Gastrocnemius medialis (tissue), 4 donors: Measurements from ENCODE around the gene CDK16. TPM values are rescaled to one million over a fixed set of nuclear protein-coding genes. Genes with fewer than 3 reads are reported as not detected.

ENCODE experiments used
- ATAC-seq, 2 donors: fragments of 150-250 bp; one replicate each; pipeline ENCODE4 v1.9.1; 2016
- DNase-seq, 2 donors: peaks; one replicate each; pipeline ENCODE4 v3.0.0-alpha.2; 2019
- H3K27ac ChIP-seq, 4 donors: fragments of 200-600 bp; sonication (generic); 1 replicate in 1 of 4; 2 replicates in 3 of 4; pipeline ENCODE4 v1.5.1; 2016 to 2018; ENCODE audit warnings: mild to moderate bottlenecking in 2 of 4, moderate library complexity in 1 of 4
- H3K27me3 ChIP-seq, 3 donors: fragments of 200-600 bp; sonication (generic) in 2 of 3; 1 replicate in 1 of 3; 2 replicates in 2 of 3; pipeline versions ENCODE4 v1.5.1 to v1.6.0; 2016 to 2019; ENCODE audit warnings: mild to moderate bottlenecking in 1 of 3, moderate library complexity in 1 of 3
- H3K36me3 ChIP-seq, 2 donors: fragments of 200-600 bp; sonication (generic) in 1 of 2; one replicate each; pipeline ENCODE4 v1.5.1; 2017 to 2018
- H3K4me1 ChIP-seq, 2 donors: fragments of 200-600 bp; sonication (generic) in 1 of 2; one replicate each; pipeline ENCODE4 v1.5.1; 2016 to 2017; ENCODE audit warnings: mild to moderate bottlenecking in 2 of 2
- H3K4me3 ChIP-seq, 4 donors: fragments of 200-600 bp; sonication (generic) in 3 of 4; 1 replicate in 1 of 4; 2 replicates in 3 of 4; pipeline ENCODE4 v1.5.1; 2016 to 2019; ENCODE audit warnings: mild to moderate bottlenecking in 2 of 4
- H3K9me3 ChIP-seq, 3 donors: fragments of 200-600 bp; sonication (generic) in 2 of 3; 1 replicate in 1 of 3; 2 replicates in 2 of 3; pipeline ENCODE4 v1.5.1; 2016 to 2019
- POLR2A ChIP-seq, 2 donors: fragments of 450-650 bp; IDR thresholded peaks; one replicate each; pipeline ENCODE4 v1.6.1; 2017; ENCODE audit warnings: antibody characterized with exemption in 2 of 2, mild to moderate bottlenecking in 2 of 2, moderate library complexity in 2 of 2
- in situ Hi-C, 4 donors: fragments of 200-750 bp; cut with MboI; loops; one replicate each; pipeline versions ENCODE4 v1.15.0 to v1.8.0; 2017; ENCODE audit warnings: low sequenced_read_pairs in 4 of 4
- intact Hi-C: fragments of 100-400 bp; cut with DNase I; formaldehyde crosslinking; loops from one replicate; pipeline ENCODE4 v1.15.1; 2023; ENCODE audit warnings: low total_unique reads
- total RNA-seq, 4 donors: library from RNA; depleted of rRNA; stranded (reverse); fragments of >200 nt; gene quantifications; one replicate each; pipeline versions ENCODE4 v1.1.0 to v1.2.3, GENCODE V29; 2016
- TF ChIP-seq, protein P1 (sequence below), 5 experiments: fragments of 450-650 bp in 3 of 5; fragments of 200-600 bp in 2 of 5; sonication (generic) in 2 of 5; IDR thresholded peaks in 4 of 5; conservative IDR thresholded peaks in 1 of 5; 1 replicate in 4 of 5; 2 replicates in 1 of 5; pipeline ENCODE4 v1.5.1; 2016 to 2019; ENCODE audit warnings: antibody characterized with exemption in 5 of 5, mild to moderate bottlenecking in 3 of 5, moderate library complexity in 3 of 5

Gene CDK16
- total RNA-seq, 4 donors from 2014 or later, result 124 to 208 (median 178) TPM

DNA sequence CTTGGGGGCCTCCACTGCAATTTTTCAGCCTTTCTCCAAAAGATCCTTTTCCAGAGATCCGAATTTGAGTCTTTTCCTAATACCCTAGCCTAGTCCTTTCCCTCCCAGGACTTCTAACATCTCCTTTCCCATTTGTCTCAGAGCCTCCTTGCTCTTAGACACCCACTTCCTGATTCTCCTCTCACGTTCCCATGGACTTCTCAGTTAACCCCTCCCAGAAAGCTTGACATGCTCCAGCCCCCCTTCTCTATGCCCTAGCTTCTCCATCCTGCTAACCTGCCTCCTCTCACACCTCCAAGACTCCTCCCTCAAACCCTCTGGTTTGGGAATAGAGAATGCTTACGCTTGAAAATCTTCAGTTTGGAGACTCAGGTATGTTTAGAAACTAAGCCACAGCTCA lies 22.4 kb upstream of the CDK16 start:
- Histone ChIP-seq H3K36me3 (peaks cover 4 to 31% of the 10 kb centered on the region in 2 donors), H3K27ac (peak overlapping the region; percentile 68 to 100 (median 98)), H3K27me3 (no peaks in the 10 kb centered on the region), H3K9me3 (no peaks in the 10 kb centered on the region), H3K4me1 (peaks cover 38 to 51% of the 10 kb centered on the region in 2 donors), H3K4me3 (peak overlapping the region in 2 of 4 donors; percentile 69 to 97)
- intact Hi-C loops, result no loop called here
- DNase-seq (no peak), ATAC-seq (no peak)
- in situ Hi-C loops, result loop anchor here (5.0 to 25.0 kb wide), 4 partner anchors 166 to 329 kb away; partner anchors contain the start of gene ZNF157 (in 2 of the 4)
- TF ChIP-seq, protein P1, sequence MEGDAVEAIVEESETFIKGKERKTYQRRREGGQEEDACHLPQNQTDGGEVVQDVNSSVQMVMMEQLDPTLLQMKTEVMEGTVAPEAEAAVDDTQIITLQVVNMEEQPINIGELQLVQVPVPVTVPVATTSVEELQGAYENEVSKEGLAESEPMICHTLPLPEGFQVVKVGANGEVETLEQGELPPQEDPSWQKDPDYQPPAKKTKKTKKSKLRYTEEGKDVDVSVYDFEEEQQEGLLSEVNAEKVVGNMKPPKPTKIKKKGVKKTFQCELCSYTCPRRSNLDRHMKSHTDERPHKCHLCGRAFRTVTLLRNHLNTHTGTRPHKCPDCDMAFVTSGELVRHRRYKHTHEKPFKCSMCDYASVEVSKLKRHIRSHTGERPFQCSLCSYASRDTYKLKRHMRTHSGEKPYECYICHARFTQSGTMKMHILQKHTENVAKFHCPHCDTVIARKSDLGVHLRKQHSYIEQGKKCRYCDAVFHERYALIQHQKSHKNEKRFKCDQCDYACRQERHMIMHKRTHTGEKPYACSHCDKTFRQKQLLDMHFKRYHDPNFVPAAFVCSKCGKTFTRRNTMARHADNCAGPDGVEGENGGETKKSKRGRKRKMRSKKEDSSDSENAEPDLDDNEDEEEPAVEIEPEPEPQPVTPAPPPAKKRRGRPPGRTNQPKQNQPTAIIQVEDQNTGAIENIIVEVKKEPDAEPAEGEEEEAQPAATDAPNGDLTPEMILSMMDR (IDR thresholded peaks at IDR 0.05 in 4 of 5, conservative IDR thresholded peaks at IDR 0.05 in 1 of 5), result no peak
- no peak for TF ChIP-seq POLR2A (IDR thresholded peaks at IDR 0.05)

DNA sequence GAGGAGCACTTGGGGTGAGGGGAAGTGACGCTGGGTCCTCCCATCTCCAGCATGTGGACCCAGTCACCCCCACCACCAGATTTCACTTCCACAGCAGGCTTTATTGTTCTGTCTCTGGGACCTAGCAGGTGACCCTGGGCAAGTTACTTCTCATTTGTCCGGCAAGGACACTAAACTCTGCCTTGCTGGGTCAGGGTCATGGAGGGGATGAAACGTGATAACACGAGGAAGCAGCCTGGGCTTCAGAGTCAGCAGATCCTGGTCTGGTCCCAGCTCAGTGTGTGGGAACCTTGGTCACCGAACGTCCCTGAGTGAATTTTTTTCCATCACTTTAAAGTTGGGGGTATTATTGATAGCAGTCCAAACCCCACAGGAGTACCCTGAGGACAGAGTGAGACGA lies 21.0 kb upstream of the CDK16 start:
- intact Hi-C loops, result no loop called here
- DNase-seq, result no peak

DNA sequence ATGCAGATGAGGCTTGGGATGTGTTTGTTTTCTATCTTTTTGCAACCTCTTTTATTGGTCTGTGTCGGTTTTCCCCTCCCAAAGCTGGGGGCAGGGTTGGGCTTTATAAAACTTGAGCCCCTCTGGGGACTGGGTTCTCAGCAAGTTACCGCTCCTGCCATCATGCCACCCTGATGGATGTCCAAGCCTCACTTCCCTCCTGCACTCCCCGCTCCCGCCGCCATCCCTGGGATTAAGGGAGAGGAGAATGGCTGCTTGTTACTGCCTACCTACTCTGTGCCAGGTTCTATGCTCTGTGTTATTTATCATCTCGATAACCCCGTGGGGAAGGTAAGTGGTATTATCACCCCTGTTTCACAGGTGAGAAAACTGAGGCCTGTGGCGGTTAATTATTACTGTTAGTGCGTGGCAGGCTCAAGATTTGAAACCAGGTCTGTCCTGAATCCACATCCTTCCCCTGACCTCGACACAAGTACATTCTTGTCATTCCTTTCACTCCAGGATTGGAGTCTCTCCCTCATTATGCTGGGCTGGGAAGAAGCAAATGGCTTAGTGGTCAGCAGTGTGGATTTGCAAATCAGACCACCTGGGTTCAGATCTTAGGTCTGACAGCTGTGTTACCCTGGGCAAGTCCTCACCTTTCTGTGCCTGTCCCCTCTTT lies 20.3 kb upstream of the CDK16 start:
- H3K36me3 ChIP-seq, result peaks cover 6 to 52% of the 10 kb centered on the region in 2 donors
- no peak for ATAC-seq
- TF ChIP-seq POLR2A (IDR thresholded peaks at IDR 0.05), result no peak
- TF ChIP-seq, protein P1 (IDR thresholded peaks at IDR 0.05 in 4 of 5, conservative IDR thresholded peaks at IDR 0.05 in 1 of 5), result no peak
- in situ Hi-C loops, result loop anchor here (5.0 to 25.0 kb wide), 4 partner anchors 164 to 327 kb away; partner anchors contain the start of gene ZNF157 (in 2 of the 4)
- peaks cover 38 to 51% of the 10 kb centered on the region in 2 donors for H3K4me1 ChIP-seq
- H3K9me3 ChIP-seq, result no peaks in the 10 kb centered on the region
- intact Hi-C loops, result no loop called here
- no peaks in the 10 kb centered on the region for H3K27me3 ChIP-seq
- H3K27ac ChIP-seq, result peak overlapping the region; percentile 68 to 100 (median 98)
- H3K4me3 ChIP-seq, result peak overlapping the region in 1 of 4 donors; percentile 13
- no peak for DNase-seq

More for the DNA sequence above, 21.0 kb upstream of the CDK16 start:
- Histone ChIP-seq H3K4me3 (peak overlapping the region in 2 of 4 donors; percentile 8 to 13), H3K4me1 (peaks cover 38 to 51% of the 10 kb centered on the region in 2 donors), H3K9me3 (no peaks in the 10 kb centered on the region), H3K27ac (peak overlapping the region; percentile 68 to 100 (median 98)), H3K36me3 (peaks cover 4 to 45% of the 10 kb centered on the region in 2 donors), H3K27me3 (no peaks in the 10 kb centered on the region)
- ATAC-seq, result peak in 1 of 2 donors; percentile 42
- in situ Hi-C loops, result loop anchor here (5.0 to 25.0 kb wide), 4 partner anchors 165 to 327 kb away; partner anchors contain the start of gene ZNF157 (in 2 of the 4)
- TF ChIP-seq POLR2A (IDR thresholded peaks at IDR 0.05), result no peak
- TF ChIP-seq, protein P1 (IDR thresholded peaks at IDR 0.05 in 4 of 5, conservative IDR thresholded peaks at IDR 0.05 in 1 of 5), result no peak

DNA sequence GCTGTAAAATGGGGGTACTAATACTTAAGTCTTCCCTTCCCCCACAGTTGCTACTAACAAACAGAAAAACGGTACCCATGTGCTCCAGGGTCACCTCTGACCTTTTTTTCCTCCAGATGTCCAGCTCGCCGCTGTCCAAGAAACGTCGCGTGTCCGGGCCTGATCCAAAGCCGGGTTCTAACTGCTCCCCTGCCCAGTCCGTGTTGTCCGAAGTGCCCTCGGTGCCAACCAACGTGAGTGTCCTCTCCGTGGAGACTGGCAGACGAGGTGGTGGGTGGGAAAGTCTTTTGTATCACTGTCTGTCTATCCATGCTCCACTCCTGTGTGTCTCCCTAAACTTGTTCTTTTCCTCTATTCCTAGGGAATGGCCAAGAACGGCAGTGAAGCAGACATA lies 19.8 kb upstream of the CDK16 start:
- ATAC-seq, result no peak
- Histone ChIP-seq H3K4me3 (no peak overlapping the region), H3K27ac (peak overlapping the region; percentile 61 to 100 (median 98)), H3K9me3 (no peaks in the 10 kb centered on the region), H3K27me3 (no peaks in the 10 kb centered on the region), H3K36me3 (peaks cover 6 to 57% of the 10 kb centered on the region in 2 donors), H3K4me1 (peaks cover 38 to 51% of the 10 kb centered on the region in 2 donors)
- in situ Hi-C loops, result loop anchor here (5.0 to 25.0 kb wide), 4 partner anchors 164 to 326 kb away; partner anchors contain the start of gene ZNF157 (in 2 of the 4)
- no peak for TF ChIP-seq POLR2A (IDR thresholded peaks at IDR 0.05)
- TF ChIP-seq, protein P1 (IDR thresholded peaks at IDR 0.05 in 4 of 5, conservative IDR thresholded peaks at IDR 0.05 in 1 of 5), result no peak
- DNase-seq, result no peak
- intact Hi-C loops, result no loop called here
